H1 (cell line): ENCODE data around the gene CMTM5. TPM values are rescaled to one million over a fixed set of nuclear protein-coding genes. Genes with fewer than 3 reads are reported as not detected.

Source experiments
- ASH2L ChIP-seq: fragments of 200-600, 300-600 bp; sonication (generic); IDR thresholded peaks from one replicate; pipeline ENCODE4 v1.7.1; 2017; ENCODE audit warnings: low read length
- BACH1 ChIP-seq: IDR thresholded peaks from 2 replicates; pipeline ENCODE4 v1.6.1; 2012; ENCODE audit warnings: low read length, improper control_type of control experiment
- CHD7 ChIP-seq: fragments of 300-600 bp; sonication (generic); IDR thresholded peaks from 2 replicates; pipeline ENCODE4 v1.7.1; 2012; ENCODE audit warnings: low read length, moderate library complexity, mild to moderate bottlenecking, inconsistent platforms; ENCODE audit not compliant: insufficient replicate concordance
- YY1 ChIP-seq: IDR thresholded peaks from 2 replicates; pipeline ENCODE4 v1.6.1; 2011; ENCODE audit warnings: low read depth, mild to moderate bottlenecking, low read length
- polyA plus RNA-seq, 7 experiments: library from polyadenylated mRNA; depleted of rRNA in 3 of 7; stranded (reverse) in 5 of 7; unstranded in 2 of 7; fragments of >200 nt in 5 of 7; fragments of 200-250 nt in 2 of 7; gene quantifications; 1 replicate in 5 of 7; 2 replicates in 1 of 7; 4 replicates in 1 of 7; pipeline versions ENCODE4 v1.2.1 to v1.2.3, GENCODE V29; 2011 to 2013; ENCODE audit warnings: missing spikeins in 2 of 7, mixed read lengths in 2 of 7
- total RNA-seq: library from RNA; stranded (reverse); fragmentation: NEBNext Ultra II Directional; extraction: Animal tissue kit (Norgen Biotek cat#: 25700); gene quantifications from 2 replicates; pipeline ENCODE4 v1.2.1, GENCODE V29; 2021

Gene CMTM5
- total and polyA plus RNA-seq, 2 of the 8 experiments (the other 6 are each of a cell fraction or from before 2014, with no cell fraction given) = 2.1 TPM; not detected in 1

DNA sequence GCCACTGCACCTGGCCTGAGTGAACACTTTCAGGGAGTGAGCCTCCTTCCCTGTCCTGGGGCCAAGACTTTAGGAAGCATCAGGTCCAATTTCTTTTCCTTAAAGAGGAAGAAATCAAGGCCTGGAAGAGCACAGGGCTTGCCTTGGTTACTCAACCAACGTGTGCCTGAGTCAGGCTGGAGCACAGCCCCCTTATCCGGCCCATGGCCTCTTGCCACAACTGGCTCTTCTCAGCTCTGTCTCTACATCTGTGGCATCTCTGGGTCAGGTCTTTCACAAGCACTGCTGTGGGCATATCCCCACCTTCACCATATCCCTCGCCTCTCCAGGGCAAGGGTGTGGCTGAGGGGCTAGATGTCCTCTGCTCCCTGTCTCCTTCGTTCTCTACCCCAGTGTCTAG, 24.4 kb downstream of the CMTM5 start (continued):
- TF ChIP-seq CHD7 = no peak
- TF ChIP-seq YY1 = no peak
- no peak for TF ChIP-seq ASH2L
- TF ChIP-seq BACH1 = no peak
- TF ChIP-seq, all 59 proteins: peak for 0
